HepG2 (cell line): Measurements from ENCODE around the gene EPDR1. TPM values are rescaled to one million over a fixed set of nuclear protein-coding genes. Genes with fewer than 3 reads are reported as not detected.

ENCODE experiments used
- ETV5 ChIP-seq: IDR thresholded peaks from 2 replicates; pipeline ENCODE4 v1.6.1; 2018; ENCODE audit warnings: missing biosample characterization, missing genetic modification reagents, inconsistent platforms, borderline replicate concordance
- KAT8 ChIP-seq: IDR thresholded peaks from 2 replicates; pipeline ENCODE4 v1.6.1; 2016; ENCODE audit warnings: missing genetic modification reagents, missing compliant biosample characterization
- MBD4 ChIP-seq: IDR thresholded peaks from 2 replicates; pipeline ENCODE4 v1.6.1; 2012; ENCODE audit warnings: low read length, inconsistent platforms, borderline replicate concordance
- POLR2A ChIP-seq, 2 experiments: IDR thresholded peaks; 2 replicates each; pipeline ENCODE4 v1.6.1; 2011; ENCODE audit warnings: low read depth in 2 of 2, low read length in 2 of 2, mild to moderate bottlenecking in 1 of 2, moderate library complexity in 1 of 2; ENCODE audit not compliant: insufficient read depth in 1 of 2
- TAF1 ChIP-seq: sonication (generic); formaldehyde crosslinking; IDR thresholded peaks from 2 replicates; pipeline ENCODE4 v1.4.0; 2020; ENCODE audit warnings: missing genetic modification reagents
- ZBTB7B ChIP-seq: sonication (generic); formaldehyde crosslinking; IDR thresholded peaks from 2 replicates; pipeline ENCODE4 v1.4.0; 2020; ENCODE audit warnings: missing genetic modification reagents
- ZFP82 ChIP-seq: sonication (generic); formaldehyde crosslinking; IDR thresholded peaks from 2 replicates; pipeline ENCODE4 v1.5.1; 2020; ENCODE audit warnings: mild to moderate bottlenecking, missing genetic modification reagents, borderline replicate concordance
- ZNF136 ChIP-seq: sonication (generic); formaldehyde crosslinking; IDR thresholded peaks from 2 replicates; pipeline ENCODE4 v1.8.1; 2022; ENCODE audit warnings: low read depth, mild to moderate bottlenecking, moderate library complexity, missing genetic modification reagents
- ZNF431 ChIP-seq: sonication (generic); formaldehyde crosslinking; IDR thresholded peaks from 2 replicates; pipeline ENCODE4 v1.9.0; 2022; ENCODE audit warnings: missing genetic modification reagents, low read depth, mild to moderate bottlenecking, borderline replicate concordance
- ZNF75D ChIP-seq: sonication (generic); formaldehyde crosslinking; IDR thresholded peaks from 2 replicates; pipeline ENCODE4 v1.8.1; 2023; ENCODE audit warnings: missing genetic modification reagents, mild to moderate bottlenecking, borderline replicate concordance
- polyA plus RNA-seq, 8 experiments: library from polyadenylated mRNA; depleted of rRNA in 3 of 8; stranded (reverse) in 7 of 8; unstranded in 1 of 8; fragments of >200 nt; fragmentation: Illumina TruSeq in 4 of 8; extraction: Trizol in 4 of 8; gene quantifications; 2 replicates each; pipeline versions ENCODE4 v1.2.1 to v1.2.3, GENCODE V29; 2011 to 2016; ENCODE audit warnings: low read depth in 4 of 8, missing spikeins in 1 of 8, mixed read lengths in 1 of 8; ENCODE audit not compliant: insufficient read depth in 1 of 8
- total RNA-seq, 5 experiments: library from RNA; depleted of rRNA; stranded (reverse); fragments of >200 nt; fragmentation: Illumina TruSeq; extraction: Trizol; gene quantifications; 2 replicates each; pipeline ENCODE4 v1.2.3, GENCODE V29; 2016; ENCODE audit warnings: low read depth in 1 of 5
- TF ChIP-seq, protein P1 (sequence below): sonication (generic); formaldehyde crosslinking; IDR thresholded peaks from 2 replicates; pipeline ENCODE4 v1.5.1; 2020; ENCODE audit warnings: missing genetic modification reagents, mild to moderate bottlenecking, borderline replicate concordance
- TF ChIP-seq, protein P2 (sequence below): sonication (generic); formaldehyde crosslinking; IDR thresholded peaks from 2 replicates; pipeline ENCODE4 v1.5.1; 2020; ENCODE audit warnings: missing genetic modification reagents, mild to moderate bottlenecking, borderline replicate concordance
- TF ChIP-seq, protein P3 (sequence below): sonication (generic); formaldehyde crosslinking; IDR thresholded peaks from 2 replicates; pipeline ENCODE4 v1.8.0; 2022; ENCODE audit warnings: missing genetic modification reagents, mild to moderate bottlenecking, moderate library complexity, borderline replicate concordance
- TF ChIP-seq, protein P4 (sequence below): sonication (generic); formaldehyde crosslinking; IDR thresholded peaks from 2 replicates; pipeline ENCODE4 v1.8.0; 2022; ENCODE audit warnings: low read depth, missing genetic modification reagents
- TF ChIP-seq, protein P5 (sequence below): sonication (generic); formaldehyde crosslinking; IDR thresholded peaks from 2 replicates; pipeline ENCODE4 v1.4.0; 2020; ENCODE audit warnings: mild to moderate bottlenecking, missing genetic modification reagents, borderline replicate concordance

EPDR1 gene
- total and polyA plus RNA-seq, 2 of the 13 experiments (the other 11 are each of a cell fraction or from before 2014, with no cell fraction given) = 38.3 to 50.2 TPM

DNA sequence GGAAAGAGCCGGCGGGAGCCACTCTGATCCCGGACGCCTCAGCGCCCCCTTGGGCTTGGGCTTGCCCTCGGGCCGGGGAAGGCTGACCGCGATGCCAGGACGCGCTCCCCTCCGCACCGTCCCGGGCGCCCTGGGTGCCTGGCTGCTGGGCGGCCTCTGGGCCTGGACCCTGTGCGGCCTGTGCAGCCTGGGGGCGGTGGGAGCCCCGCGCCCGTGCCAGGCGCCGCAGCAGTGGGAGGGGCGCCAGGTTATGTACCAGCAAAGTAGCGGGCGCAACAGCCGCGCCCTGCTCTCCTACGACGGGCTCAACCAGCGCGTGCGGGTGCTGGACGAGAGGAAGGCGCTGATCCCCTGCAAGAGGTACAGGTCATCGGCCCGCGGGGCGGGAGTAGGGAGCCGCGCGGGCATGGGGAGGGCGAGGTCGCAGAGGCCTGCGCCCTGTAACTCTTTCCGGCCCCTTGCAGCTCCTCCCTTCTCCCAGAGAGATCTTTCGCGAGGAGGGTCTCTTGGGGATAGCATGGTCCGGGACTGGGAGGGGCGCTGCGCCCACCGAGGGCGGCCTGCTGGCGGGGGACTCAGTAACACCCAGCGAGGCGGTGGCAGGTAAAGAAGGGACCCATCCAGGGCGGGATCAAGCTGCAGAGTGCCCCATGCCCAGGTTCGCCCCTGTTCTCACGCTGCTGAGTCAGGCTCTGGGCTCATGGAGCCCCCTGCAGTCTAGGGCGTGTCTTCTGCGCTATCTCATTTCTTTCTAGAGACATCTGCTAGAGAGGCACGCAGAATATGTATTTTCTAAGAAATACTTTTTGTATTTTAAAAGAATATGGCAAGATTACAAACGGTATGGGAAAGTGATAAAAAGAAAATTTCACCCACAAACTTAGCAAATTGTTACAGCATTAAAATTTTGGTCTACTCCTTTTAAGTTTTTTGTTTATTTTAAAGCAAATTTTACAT, 687 bp downstream of the EPDR1 start (continued):
- TF ChIP-seq, protein P1, sequence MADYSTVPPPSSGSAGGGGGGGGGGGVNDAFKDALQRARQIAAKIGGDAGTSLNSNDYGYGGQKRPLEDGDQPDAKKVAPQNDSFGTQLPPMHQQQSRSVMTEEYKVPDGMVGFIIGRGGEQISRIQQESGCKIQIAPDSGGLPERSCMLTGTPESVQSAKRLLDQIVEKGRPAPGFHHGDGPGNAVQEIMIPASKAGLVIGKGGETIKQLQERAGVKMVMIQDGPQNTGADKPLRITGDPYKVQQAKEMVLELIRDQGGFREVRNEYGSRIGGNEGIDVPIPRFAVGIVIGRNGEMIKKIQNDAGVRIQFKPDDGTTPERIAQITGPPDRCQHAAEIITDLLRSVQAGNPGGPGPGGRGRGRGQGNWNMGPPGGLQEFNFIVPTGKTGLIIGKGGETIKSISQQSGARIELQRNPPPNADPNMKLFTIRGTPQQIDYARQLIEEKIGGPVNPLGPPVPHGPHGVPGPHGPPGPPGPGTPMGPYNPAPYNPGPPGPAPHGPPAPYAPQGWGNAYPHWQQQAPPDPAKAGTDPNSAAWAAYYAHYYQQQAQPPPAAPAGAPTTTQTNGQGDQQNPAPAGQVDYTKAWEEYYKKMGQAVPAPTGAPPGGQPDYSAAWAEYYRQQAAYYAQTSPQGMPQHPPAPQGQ (CRISPR knock-in tag) = no peak
- TF ChIP-seq ETV5 (CRISPR knock-in tag) (peak; percentile 41; the same call in 1 of the 2 replicates), KAT8 (CRISPR knock-in tag) (no peak; the same call in 1 of the 2 replicates), ZNF136 (CRISPR knock-in tag) (no peak), MBD4 (no peak), ZNF431 (CRISPR knock-in tag) (no peak), ZFP82 (CRISPR knock-in tag) (no peak), ZNF75D (CRISPR knock-in tag) (no peak), TAF1 (CRISPR knock-in tag) (peak; percentile 45), POLR2A (IDR thresholded peaks at IDR 0.05; ENCODE audit: insufficient read depth in 1 of 2, low read depth in 2 of 2, low read length in 2 of 2) (peak; percentile 56 to 73), ZBTB7B (CRISPR knock-in tag) (peak; percentile 82)
- TF ChIP-seq, protein P2, sequence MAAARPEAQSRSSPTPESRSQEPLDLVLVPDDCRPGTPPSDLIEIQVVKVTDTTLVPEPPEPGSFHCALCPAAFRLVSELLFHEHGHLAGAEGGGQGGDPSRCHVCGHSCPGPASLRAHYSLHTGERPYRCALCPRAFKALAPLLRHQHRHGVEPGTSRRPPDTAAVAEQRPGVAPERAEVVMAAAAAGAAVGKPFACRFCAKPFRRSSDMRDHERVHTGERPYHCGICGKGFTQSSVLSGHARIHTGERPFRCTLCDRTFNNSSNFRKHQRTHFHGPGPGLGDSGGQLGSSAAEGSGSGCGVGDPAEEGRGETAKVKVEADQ (CRISPR knock-in tag) = peak; percentile 70; the same call in 1 of the 2 replicates
- TF ChIP-seq, protein P3, sequence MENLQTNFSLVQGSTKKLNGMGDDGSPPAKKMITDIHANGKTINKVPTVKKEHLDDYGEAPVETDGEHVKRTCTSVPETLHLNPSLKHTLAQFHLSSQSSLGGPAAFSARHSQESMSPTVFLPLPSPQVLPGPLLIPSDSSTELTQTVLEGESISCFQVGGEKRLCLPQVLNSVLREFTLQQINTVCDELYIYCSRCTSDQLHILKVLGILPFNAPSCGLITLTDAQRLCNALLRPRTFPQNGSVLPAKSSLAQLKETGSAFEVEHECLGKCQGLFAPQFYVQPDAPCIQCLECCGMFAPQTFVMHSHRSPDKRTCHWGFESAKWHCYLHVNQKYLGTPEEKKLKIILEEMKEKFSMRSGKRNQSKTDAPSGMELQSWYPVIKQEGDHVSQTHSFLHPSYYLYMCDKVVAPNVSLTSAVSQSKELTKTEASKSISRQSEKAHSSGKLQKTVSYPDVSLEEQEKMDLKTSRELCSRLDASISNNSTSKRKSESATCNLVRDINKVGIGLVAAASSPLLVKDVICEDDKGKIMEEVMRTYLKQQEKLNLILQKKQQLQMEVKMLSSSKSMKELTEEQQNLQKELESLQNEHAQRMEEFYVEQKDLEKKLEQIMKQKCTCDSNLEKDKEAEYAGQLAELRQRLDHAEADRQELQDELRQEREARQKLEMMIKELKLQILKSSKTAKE (CRISPR knock-in tag) = no peak
- TF ChIP-seq, protein P4, sequence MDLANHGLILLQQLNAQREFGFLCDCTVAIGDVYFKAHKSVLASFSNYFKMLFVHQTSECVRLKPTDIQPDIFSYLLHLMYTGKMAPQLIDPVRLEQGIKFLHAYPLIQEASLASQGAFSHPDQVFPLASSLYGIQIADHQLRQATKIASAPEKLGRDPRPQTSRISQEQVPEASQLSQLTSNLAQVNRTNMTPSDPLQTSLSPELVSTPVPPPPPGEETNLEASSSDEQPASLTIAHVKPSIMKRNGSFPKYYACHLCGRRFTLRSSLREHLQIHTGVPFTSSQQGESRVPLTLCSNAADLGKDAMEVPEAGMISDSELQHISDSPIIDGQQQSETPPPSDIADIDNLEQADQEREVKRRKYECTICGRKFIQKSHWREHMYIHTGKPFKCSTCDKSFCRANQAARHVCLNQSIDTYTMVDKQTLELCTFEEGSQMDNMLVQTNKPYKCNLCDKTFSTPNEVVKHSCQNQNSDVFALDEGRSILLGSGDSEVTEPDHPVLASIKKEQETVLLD (CRISPR knock-in tag) = no peak
- TF ChIP-seq, protein P5, sequence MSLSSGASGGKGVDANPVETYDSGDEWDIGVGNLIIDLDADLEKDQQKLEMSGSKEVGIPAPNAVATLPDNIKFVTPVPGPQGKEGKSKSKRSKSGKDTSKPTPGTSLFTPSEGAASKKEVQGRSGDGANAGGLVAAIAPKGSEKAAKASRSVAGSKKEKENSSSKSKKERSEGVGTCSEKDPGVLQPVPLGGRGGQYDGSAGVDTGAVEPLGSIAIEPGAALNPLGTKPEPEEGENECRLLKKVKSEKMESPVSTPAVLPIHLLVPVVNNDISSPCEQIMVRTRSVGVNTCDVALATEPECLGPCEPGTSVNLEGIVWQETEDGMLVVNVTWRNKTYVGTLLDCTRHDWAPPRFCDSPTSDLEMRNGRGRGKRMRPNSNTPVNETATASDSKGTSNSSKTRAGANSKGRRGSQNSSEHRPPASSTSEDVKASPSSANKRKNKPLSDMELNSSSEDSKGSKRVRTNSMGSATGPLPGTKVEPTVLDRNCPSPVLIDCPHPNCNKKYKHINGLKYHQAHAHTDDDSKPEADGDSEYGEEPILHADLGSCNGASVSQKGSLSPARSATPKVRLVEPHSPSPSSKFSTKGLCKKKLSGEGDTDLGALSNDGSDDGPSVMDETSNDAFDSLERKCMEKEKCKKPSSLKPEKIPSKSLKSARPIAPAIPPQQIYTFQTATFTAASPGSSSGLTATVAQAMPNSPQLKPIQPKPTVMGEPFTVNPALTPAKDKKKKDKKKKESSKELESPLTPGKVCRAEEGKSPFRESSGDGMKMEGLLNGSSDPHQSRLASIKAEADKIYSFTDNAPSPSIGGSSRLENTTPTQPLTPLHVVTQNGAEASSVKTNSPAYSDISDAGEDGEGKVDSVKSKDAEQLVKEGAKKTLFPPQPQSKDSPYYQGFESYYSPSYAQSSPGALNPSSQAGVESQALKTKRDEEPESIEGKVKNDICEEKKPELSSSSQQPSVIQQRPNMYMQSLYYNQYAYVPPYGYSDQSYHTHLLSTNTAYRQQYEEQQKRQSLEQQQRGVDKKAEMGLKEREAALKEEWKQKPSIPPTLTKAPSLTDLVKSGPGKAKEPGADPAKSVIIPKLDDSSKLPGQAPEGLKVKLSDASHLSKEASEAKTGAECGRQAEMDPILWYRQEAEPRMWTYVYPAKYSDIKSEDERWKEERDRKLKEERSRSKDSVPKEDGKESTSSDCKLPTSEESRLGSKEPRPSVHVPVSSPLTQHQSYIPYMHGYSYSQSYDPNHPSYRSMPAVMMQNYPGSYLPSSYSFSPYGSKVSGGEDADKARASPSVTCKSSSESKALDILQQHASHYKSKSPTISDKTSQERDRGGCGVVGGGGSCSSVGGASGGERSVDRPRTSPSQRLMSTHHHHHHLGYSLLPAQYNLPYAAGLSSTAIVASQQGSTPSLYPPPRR = peak; percentile 5; the same call in 1 of the 2 replicates
